IMR-90 (cell line): ENCODE results near the gene ISOC1. TPM values are rescaled to one million over a fixed set of nuclear protein-coding genes. Genes with fewer than 3 reads are reported as not detected.

Experiments used
- ATAC-seq: fragments of 200-7000 bp; cut with Tn5 transposase; 2 replicates; pipeline ENCODE4 v1.9.1; 2020; ENCODE audit warnings: low read depth, mild to moderate bottlenecking, moderate library complexity
- BruUV-seq: library from RNA; stranded (reverse); fragments of 400-500 nt; replicated peaks from 2 replicates; lab custom pipeline; 2021; lab: Mats Ljungman, UMichigan
- CTCF ChIA-PET: fragments of 300-600 bp; formaldehyde crosslinking; extraction: SDS; loops from one replicate; lab custom pipeline; 2021; ENCODE audit warnings: antibody characterized with exemption; lab: Yijun Ruan, JAX
- POLR2A ChIA-PET: fragments of 300-600 bp; sonication (Branson Sonifier 250); formaldehyde crosslinking; loops from one replicate; lab custom pipeline; 2022; ENCODE audit warnings: antibody characterized with exemption; ENCODE audit not compliant: unreplicated experiment; lab: Charles Lee
- DNase-seq: peaks from one replicate; pipeline ENCODE4 v3.0.0; 2013
- H2AFZ ChIP-seq: replicated peaks from 2 replicates; pipeline ENCODE3; 2013; ENCODE audit warnings: low read length, mild to moderate bottlenecking; ENCODE audit not compliant: poor library complexity
- H2AK5ac ChIP-seq: 2 replicates; pipeline ENCODE4 v1.6.1; 2013; ENCODE audit warnings: low read depth, low read length, inconsistent platforms
- H2AK9ac ChIP-seq: replicated peaks from 2 replicates; pipeline ENCODE3; 2013; ENCODE audit warnings: mild to moderate bottlenecking, low read depth, low read length, moderate library complexity; ENCODE audit not compliant: poor library complexity
- H2BK120ac ChIP-seq: 2 replicates; pipeline ENCODE4 v1.6.1; 2013; ENCODE audit warnings: low read depth, low read length, inconsistent platforms
- H2BK15ac ChIP-seq: 3 replicates; pipeline ENCODE4 v1.6.1; 2013; ENCODE audit warnings: low read depth, low read length, inconsistent platforms
- H2BK20ac ChIP-seq: 2 replicates; pipeline ENCODE4 v1.6.1; 2013; ENCODE audit warnings: low read depth, mild to moderate bottlenecking, inconsistent platforms, low read length, moderate library complexity
- H2BK5ac ChIP-seq: 2 replicates; pipeline ENCODE4 v1.6.1; 2013; ENCODE audit warnings: mild to moderate bottlenecking, low read depth, low read length, inconsistent platforms; ENCODE audit not compliant: poor library complexity, severe bottlenecking
- H3K14ac ChIP-seq: replicated peaks from 2 replicates; pipeline ENCODE4 v1.6.1; 2013; ENCODE audit warnings: low read depth, low read length, inconsistent platforms
- H3K18ac ChIP-seq: 2 replicates; pipeline ENCODE4 v1.6.1; 2013; ENCODE audit warnings: low read depth, low read length, control low read depth
- H3K23ac ChIP-seq: 2 replicates; pipeline ENCODE4 v1.6.1; 2013; ENCODE audit warnings: low read depth, low read length, inconsistent platforms
- H3K27ac ChIP-seq: 2 replicates; pipeline ENCODE4 v1.5.1; 2013; ENCODE audit warnings: mild to moderate bottlenecking, control low read depth, low read length; ENCODE audit not compliant: insufficient read depth
- H3K27me3 ChIP-seq: 2 replicates; pipeline ENCODE4 v1.6.1; 2013; ENCODE audit warnings: low read length; ENCODE audit not compliant: control insufficient read depth, insufficient read depth
- H3K36me3 ChIP-seq: 2 replicates; pipeline ENCODE4 v1.6.1; 2013; ENCODE audit warnings: low read length, mixed read lengths; ENCODE audit not compliant: control insufficient read depth, insufficient read depth
- H3K4ac ChIP-seq: 2 replicates; pipeline ENCODE4 v1.6.1; 2013; ENCODE audit warnings: low read depth, low read length, inconsistent platforms
- H3K4me1 ChIP-seq: 2 replicates; pipeline ENCODE4 v1.6.1; 2013; ENCODE audit warnings: low read length, mixed read lengths; ENCODE audit not compliant: control insufficient read depth, insufficient read depth
- H3K4me2 ChIP-seq: 2 replicates; pipeline ENCODE4 v1.6.1; 2013; ENCODE audit warnings: low read depth, mild to moderate bottlenecking, control low read depth, low read length, moderate library complexity
- H3K4me3 ChIP-seq: 2 replicates; pipeline ENCODE4 v1.5.1; 2013; ENCODE audit warnings: low read depth, mild to moderate bottlenecking, control low read depth, low read length, moderate library complexity; ENCODE audit not compliant: insufficient read depth
- H3K56ac ChIP-seq: 2 replicates; pipeline ENCODE4 v1.6.1; 2013; ENCODE audit warnings: low read length, inconsistent platforms; ENCODE audit not compliant: insufficient read depth; ENCODE audit errors: extremely low read depth
- H3K79me1 ChIP-seq, 2 experiments: 2 replicates each; pipeline ENCODE4 v1.6.1; 2013; ENCODE audit warnings: low read length in 2 of 2, inconsistent platforms in 1 of 2, low read depth in 1 of 2
- H3K9ac ChIP-seq: 2 replicates; pipeline ENCODE4 v1.6.1; 2013; ENCODE audit warnings: low read depth, low read length, control low read depth
- H3K9me1 ChIP-seq: 2 replicates; pipeline ENCODE4 v1.6.1; 2013; ENCODE audit warnings: low read length, inconsistent platforms; ENCODE audit not compliant: insufficient read depth
- H3K9me3 ChIP-seq: 2 replicates; pipeline ENCODE4 v1.6.1; 2013; ENCODE audit warnings: low read length; ENCODE audit not compliant: control insufficient read depth, insufficient read depth
- H4K20me1 ChIP-seq: 2 replicates; pipeline ENCODE4 v1.6.1; 2013; ENCODE audit warnings: low read length, inconsistent platforms; ENCODE audit not compliant: insufficient read depth
- H4K5ac ChIP-seq: 2 replicates; pipeline ENCODE4 v1.6.1; 2013; ENCODE audit warnings: mild to moderate bottlenecking, low read depth, low read length, control low read depth
- H4K8ac ChIP-seq, 2 experiments: 2 replicates each; pipeline ENCODE4 v1.6.1; 2013; ENCODE audit warnings: low read depth in 2 of 2, low read length in 2 of 2, control low read depth in 1 of 2, inconsistent platforms in 1 of 2
- H4K91ac ChIP-seq: 2 replicates; pipeline ENCODE4 v1.6.1; 2013; ENCODE audit warnings: low read depth, low read length, inconsistent platforms; ENCODE audit not compliant: insufficient read depth
- BHLHE40 ChIP-seq: fragments of 150-350 bp; IDR thresholded peaks from 2 replicates; pipeline ENCODE4 v1.6.1; 2016; ENCODE audit warnings: mild to moderate bottlenecking, low read depth, low read length
- CEBPB ChIP-seq: IDR thresholded peaks from 2 replicates; pipeline ENCODE4 v1.6.1; 2012; ENCODE audit warnings: low read depth, low read length, improper control_type of control experiment
- CHD1 ChIP-seq: IDR thresholded peaks from 2 replicates; pipeline ENCODE4 v1.6.1; 2012; ENCODE audit warnings: low read depth, low read length, improper control_type of control experiment
- CTCF ChIP-seq: conservative IDR thresholded peaks from 2 replicates; pipeline ENCODE4 v1.5.1; 2012; ENCODE audit warnings: mild to moderate bottlenecking, low read depth, low read length, improper control_type of control experiment
- ELK1 ChIP-seq: fragments of 150-350 bp; IDR thresholded peaks from 2 replicates; pipeline ENCODE4 v1.6.1; 2016; ENCODE audit warnings: low read depth, mild to moderate bottlenecking, low read length, moderate library complexity, borderline replicate concordance
- FOS ChIP-seq: fragments of 150-350 bp; IDR thresholded peaks from 2 replicates; pipeline ENCODE4 v1.6.1; 2016; ENCODE audit warnings: low read depth, low read length
- MAFK ChIP-seq: IDR thresholded peaks from 2 replicates; pipeline ENCODE4 v1.6.1; 2012; ENCODE audit warnings: low read depth, low read length, improper control_type of control experiment
- MAZ ChIP-seq: IDR thresholded peaks from 2 replicates; pipeline ENCODE4 v1.6.1; 2012; ENCODE audit warnings: low read depth, mild to moderate bottlenecking, low read length, improper control_type of control experiment, moderate library complexity, borderline replicate concordance
- MXI1 ChIP-seq: IDR thresholded peaks from 2 replicates; pipeline ENCODE4 v1.6.1; 2012; ENCODE audit warnings: low read depth, mild to moderate bottlenecking, low read length, moderate library complexity, borderline replicate concordance
- NFE2L2 ChIP-seq: fragments of 150-350 bp; IDR thresholded peaks from 2 replicates; pipeline ENCODE4 v1.6.1; 2016; ENCODE audit warnings: low read depth, mild to moderate bottlenecking, low read length
- POLR2A ChIP-seq: IDR thresholded peaks from 2 replicates; pipeline ENCODE4 v1.6.1; 2012; ENCODE audit warnings: mild to moderate bottlenecking, low read depth, low read length
- RAD21 ChIP-seq: IDR thresholded peaks from 2 replicates; pipeline ENCODE4 v1.6.1; 2012; ENCODE audit warnings: low read length, improper control_type of control experiment
- RCOR1 ChIP-seq: IDR thresholded peaks from 2 replicates; pipeline ENCODE4 v1.6.1; 2012; ENCODE audit warnings: mild to moderate bottlenecking, low read length, improper control_type of control experiment; ENCODE audit not compliant: insufficient replicate concordance
- RFX5 ChIP-seq: IDR thresholded peaks from 2 replicates; pipeline ENCODE4 v1.8.0; 2012; ENCODE audit warnings: low read depth, mild to moderate bottlenecking, low read length, moderate library complexity
- SMC3 ChIP-seq: fragments of 150-350 bp; IDR thresholded peaks from 2 replicates; pipeline ENCODE4 v1.6.1; 2016; ENCODE audit warnings: low read depth, mild to moderate bottlenecking, antibody characterized with exemption, low read length, moderate library complexity
- dilution Hi-C: fragments of 300-500 bp; cut with HindIII; formaldehyde crosslinking; loops from one replicate; pipeline ENCODE4 v1.14.3; 2018; ENCODE audit warnings: low sequenced_read_pairs; ENCODE audit not compliant: unreplicated experiment
- in situ Hi-C: fragments of 300-500 bp; cut with MboI; formaldehyde crosslinking; loops from 3 replicates; pipeline ENCODE4 v1.14.3; 2019; ENCODE audit warnings: low sequenced_read_pairs, inconsistent platforms, mixed read lengths
- intact Hi-C: fragments of 100-400 bp; cut with micrococcal nuclease; formaldehyde crosslinking; loops from 2 replicates; pipeline ENCODE4 v1.10.0; 2022
- polyA plus RNA-seq, 3 experiments: library from polyadenylated mRNA; depleted of rRNA; stranded (reverse); fragments of >200 nt; gene quantifications; 2 replicates each; pipeline ENCODE4 v1.2.3, GENCODE V29; 2012; ENCODE audit warnings: low replicate concordance in 1 of 3
- total RNA-seq: library from RNA; depleted of rRNA; stranded (reverse); fragments of >200 nt; gene quantifications from 2 replicates; pipeline ENCODE4 v1.2.3, GENCODE V29; 2012
- TF ChIP-seq, protein P1 (sequence below): fragments of 150-350 bp; IDR thresholded peaks from 2 replicates; pipeline ENCODE4 v1.6.1; 2017; ENCODE audit warnings: mild to moderate bottlenecking, antibody characterized with exemption, low read length, low read depth

ISOC1 gene
- total and polyA plus RNA-seq, 2 of the 4 experiments (the other 2 are of a cell fraction): 10.8 to 11.6 TPM

DNA sequence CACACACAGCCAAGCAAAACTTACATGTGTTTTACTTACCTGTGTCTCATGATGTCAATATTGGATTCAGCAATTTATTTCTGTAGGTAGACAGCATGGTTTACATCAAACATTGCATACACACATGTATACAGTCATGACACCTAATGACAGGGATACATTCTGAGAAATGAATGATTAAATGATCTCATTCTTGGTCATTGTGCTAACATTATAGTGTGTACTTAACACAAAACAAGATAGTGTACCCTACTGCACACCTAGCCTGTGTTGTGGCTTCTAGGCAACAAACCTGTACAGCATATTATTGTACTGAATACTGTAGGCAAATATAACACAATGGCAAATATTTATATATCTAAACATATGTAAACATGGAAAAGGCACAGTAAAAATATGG, 28.0 kb downstream of the ISOC1 start:
- Histone ChIP-seq H3K27me3 (no peaks in the 10 kb centered on the region), H3K9me3 (no peaks in the 10 kb centered on the region), H2AFZ (no peak overlapping the region), H3K23ac (no peak overlapping the region), H3K4me1 (no peaks in the 10 kb centered on the region), H3K18ac (no peak overlapping the region), H4K5ac (no peak overlapping the region), H2BK20ac (no peak overlapping the region), H3K36me3 (no peaks in the 10 kb centered on the region), H3K4me3 (no peak overlapping the region), H3K9me1 (no peaks in the 10 kb centered on the region), H3K14ac (no peak overlapping the region), H4K8ac (no peak overlapping the region), H2BK120ac (no peak overlapping the region), H3K79me1 (no peaks in the 10 kb centered on the region), H4K91ac (no peak overlapping the region), H2BK5ac (no peak overlapping the region), H3K56ac (no peak overlapping the region), H2BK15ac (no peak overlapping the region), H3K4me2 (no peak overlapping the region), H3K27ac (no peak overlapping the region), H3K9ac (no peak overlapping the region), H3K4ac (no peak overlapping the region), H2AK9ac (no peak overlapping the region), H2AK5ac (no peak overlapping the region), H4K20me1 (no peaks in the 10 kb centered on the region)
- BruUV-seq: no TSS peak
- dilution Hi-C loops: no loop called here
- TF ChIP-seq POLR2A: no peak
- no peak for TF ChIP-seq RAD21
- no peak for TF ChIP-seq SMC3
- no peak for TF ChIP-seq RFX5
- TF ChIP-seq NFE2L2: no peak
- no peak for TF ChIP-seq CEBPB
- TF ChIP-seq MAZ: no peak
- TF ChIP-seq, protein P1, sequence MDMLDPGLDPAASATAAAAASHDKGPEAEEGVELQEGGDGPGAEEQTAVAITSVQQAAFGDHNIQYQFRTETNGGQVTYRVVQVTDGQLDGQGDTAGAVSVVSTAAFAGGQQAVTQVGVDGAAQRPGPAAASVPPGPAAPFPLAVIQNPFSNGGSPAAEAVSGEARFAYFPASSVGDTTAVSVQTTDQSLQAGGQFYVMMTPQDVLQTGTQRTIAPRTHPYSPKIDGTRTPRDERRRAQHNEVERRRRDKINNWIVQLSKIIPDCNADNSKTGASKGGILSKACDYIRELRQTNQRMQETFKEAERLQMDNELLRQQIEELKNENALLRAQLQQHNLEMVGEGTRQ: no peak
- TF ChIP-seq BHLHE40: no peak
- TF ChIP-seq MAFK: no peak
- TF ChIP-seq MXI1: no peak
- TF ChIP-seq FOS: no peak
- no peak for TF ChIP-seq CTCF
- no peak for TF ChIP-seq CHD1
- TF ChIP-seq RCOR1: no peak
- no peak for TF ChIP-seq ELK1
- DNase-seq: no peak
- in situ Hi-C loops: loop anchor here (10.0 kb wide), 1 partner anchor 218 kb away; no protein-coding TSS in a partner anchor
- ATAC-seq: no peak
- intact Hi-C loops: no loop called here
- CTCF ChIA-PET: no interaction called here
- POLR2A ChIA-PET: no interaction called here
